A549 (cell line): ENCODE results near the gene CLASP1.

Experiments used
- JUN ChIP-seq, 2 experiments: fragments of >200 bp; sonication (Bioruptor Twin); formaldehyde crosslinking; IDR thresholded peaks; 2 replicates in 1 of 2; 3 replicates in 1 of 2; pipeline ENCODE4 v1.6.1; 2016 to 2017
- RAD21 ChIP-seq, 2 experiments: fragments of >200 bp in 1 of 2; sonication (Bioruptor Twin) in 1 of 2; formaldehyde crosslinking in 1 of 2; IDR thresholded peaks in 1 of 2; conservative IDR thresholded peaks in 1 of 2; 2 replicates in 1 of 2; 3 replicates in 1 of 2; pipeline ENCODE4 v1.6.1; 2012 to 2018; ENCODE audit warnings: inconsistent platforms in 1 of 2
- TF ChIP-seq, protein P1 (sequence below): fragments of >200 bp; sonication (Bioruptor Twin); formaldehyde crosslinking; IDR thresholded peaks from 3 replicates; pipeline ENCODE4 v1.5.1; 2016

- TF ChIP-seq, protein P1, sequence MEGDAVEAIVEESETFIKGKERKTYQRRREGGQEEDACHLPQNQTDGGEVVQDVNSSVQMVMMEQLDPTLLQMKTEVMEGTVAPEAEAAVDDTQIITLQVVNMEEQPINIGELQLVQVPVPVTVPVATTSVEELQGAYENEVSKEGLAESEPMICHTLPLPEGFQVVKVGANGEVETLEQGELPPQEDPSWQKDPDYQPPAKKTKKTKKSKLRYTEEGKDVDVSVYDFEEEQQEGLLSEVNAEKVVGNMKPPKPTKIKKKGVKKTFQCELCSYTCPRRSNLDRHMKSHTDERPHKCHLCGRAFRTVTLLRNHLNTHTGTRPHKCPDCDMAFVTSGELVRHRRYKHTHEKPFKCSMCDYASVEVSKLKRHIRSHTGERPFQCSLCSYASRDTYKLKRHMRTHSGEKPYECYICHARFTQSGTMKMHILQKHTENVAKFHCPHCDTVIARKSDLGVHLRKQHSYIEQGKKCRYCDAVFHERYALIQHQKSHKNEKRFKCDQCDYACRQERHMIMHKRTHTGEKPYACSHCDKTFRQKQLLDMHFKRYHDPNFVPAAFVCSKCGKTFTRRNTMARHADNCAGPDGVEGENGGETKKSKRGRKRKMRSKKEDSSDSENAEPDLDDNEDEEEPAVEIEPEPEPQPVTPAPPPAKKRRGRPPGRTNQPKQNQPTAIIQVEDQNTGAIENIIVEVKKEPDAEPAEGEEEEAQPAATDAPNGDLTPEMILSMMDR: no peak
- no peak for TF ChIP-seq JUN (IDR thresholded peaks at IDR 0.05)
- no peak for TF ChIP-seq RAD21 (conservative IDR thresholded peaks at IDR 0.05 in 1 of 2, IDR thresholded peaks at IDR 0.05 in 1 of 2)
Observed at GRCh38 chr2:121595012-121595891, 54.0 kb downstream of the CLASP1 start.
